SHP77 treated with DMSO at 0.1 percent for 48 hours (cell line): Measurements from ENCODE around the gene POC1A.

Experiments used
- DNase-seq: peaks from one replicate; lab custom pipeline; 2025; lab: John Stamatoyannopoulos, UW

Gene POC1A

GRCh38 chr3:52104684-52105640 lies 49.3 kb downstream of the POC1A start:
- no peak for DNase-seq

- DNase-seq: no peak
Observed at GRCh38 chr3:52102934-52103333, 51.3 kb downstream of the POC1A start.

- DNase-seq: no peak
Observed at GRCh38 chr3:52099001-52099401, 55.2 kb downstream of the POC1A start.

- no peak for DNase-seq
Observed at GRCh38 chr3:52097851-52098507, 56.2 kb downstream of the POC1A start.

- DNase-seq: no peak
Observed at GRCh38 chr3:52095990-52096775, 58.0 kb downstream of the POC1A start.

- DNase-seq: no peak
Observed at GRCh38 chr3:52094571-52095485, 59.4 kb downstream of the POC1A start.

GRCh38 chr3:52093756-52094545 lies 60.3 kb downstream of the POC1A start:
- no peak for DNase-seq

- DNase-seq: no peak
Observed at GRCh38 chr3:52092891-52093290, 61.3 kb downstream of the POC1A start.

- DNase-seq: no peak
Observed at GRCh38 chr3:52092271-52092660, 62.0 kb downstream of the POC1A start.

GRCh38 chr3:52091586-52092270 lies 62.5 kb downstream of the POC1A start:
- DNase-seq: no peak

GRCh38 chr3:52090933-52091468 lies 63.2 kb downstream of the POC1A start:
- DNase-seq: no peak

- DNase-seq: no peak
Observed at GRCh38 chr3:52090131-52090932, 63.9 kb downstream of the POC1A start.

- no peak for DNase-seq
Observed at GRCh38 chr3:52089691-52090090, 64.5 kb downstream of the POC1A start.

- no peak for DNase-seq
Observed at GRCh38 chr3:52088445-52089367, 65.5 kb downstream of the POC1A start.

- no peak for DNase-seq
Observed at GRCh38 chr3:52087731-52088130, 66.5 kb downstream of the POC1A start.

GRCh38 chr3:52086976-52087663 lies 67.1 kb downstream of the POC1A start:
- DNase-seq: no peak

- DNase-seq: no peak
Observed at GRCh38 chr3:52086461-52086860, 67.8 kb downstream of the POC1A start.
